Smooth muscle cell (in vitro differentiated cells): ENCODE results near the gene GTF2H3. TPM values are rescaled to one million over a fixed set of nuclear protein-coding genes. Genes with fewer than 3 reads are reported as not detected.

Experiments
- DNase-seq: peaks from one replicate; lab custom pipeline; 2025; ENCODE audit not compliant: unreplicated experiment; lab: John Stamatoyannopoulos, UW
- H2AFZ ChIP-seq: fragments of 200-600 bp; sonication (generic); 2 replicates; pipeline ENCODE4 v1.6.0; 2016; ENCODE audit warnings: antibody characterized with exemption, low read depth, mild to moderate bottlenecking
- H3F3A ChIP-seq: fragments of 200-600 bp; sonication (generic); 2 replicates; pipeline ENCODE4 v1.6.0; 2017; ENCODE audit warnings: antibody characterized with exemption, low read depth
- H3K27ac ChIP-seq: fragments of 200-600 bp; sonication (generic); 2 replicates; pipeline ENCODE4 v1.5.1; 2016; ENCODE audit warnings: low read depth, mild to moderate bottlenecking
- H3K27me3 ChIP-seq: fragments of 200-600 bp; sonication (generic); 2 replicates; pipeline ENCODE4 v1.6.1; 2016; ENCODE audit warnings: low read depth, mild to moderate bottlenecking
- H3K36me3 ChIP-seq: fragments of 200-600 bp; sonication (generic); 2 replicates; pipeline ENCODE4 v1.5.1; 2016; ENCODE audit warnings: low read depth
- H3K4me1 ChIP-seq: fragments of 200-600 bp; sonication (generic); 2 replicates; pipeline ENCODE4 v1.5.1; 2016; ENCODE audit warnings: low read depth
- H3K4me2 ChIP-seq: fragments of 200-600 bp; sonication (generic); 2 replicates; pipeline ENCODE4 v1.6.0; 2016; ENCODE audit warnings: mild to moderate bottlenecking
- H3K4me3 ChIP-seq: fragments of 200-600 bp; sonication (generic); 2 replicates; pipeline ENCODE4 v1.5.1; 2016; ENCODE audit warnings: mild to moderate bottlenecking
- H3K79me2 ChIP-seq: fragments of 200-600 bp; sonication (generic); 2 replicates; pipeline ENCODE4 v1.6.0; 2016; ENCODE audit warnings: low read depth, mild to moderate bottlenecking
- H3K9ac ChIP-seq: fragments of 200-600 bp; sonication (generic); 2 replicates; pipeline ENCODE4 v1.6.0; 2016; ENCODE audit warnings: low read depth
- H3K9me3 ChIP-seq: fragments of 200-600 bp; sonication (generic); replicated peaks from 2 replicates; pipeline ENCODE4 v1.5.1; 2016; ENCODE audit warnings: low read depth
- H4K20me1 ChIP-seq: fragments of 200-600 bp; sonication (generic); 2 replicates; pipeline ENCODE4 v1.6.0; 2016; ENCODE audit warnings: low read depth
- WGBS: methylation state at CpG from one replicate; pipeline ENCODE4 v1.1.7; 2016; ENCODE audit warnings: low lambda C conversion rate; 5-methylcytosine and 5-hydroxymethylcytosine counted together
- polyA plus RNA-seq: library from polyadenylated mRNA; unstranded; fragments of >200 nt; fragmentation: Nextera tagmentation; extraction: Ambion mirVana; gene quantifications from 2 replicates; pipeline ENCODE4 v1.2.1, GENCODE V29; 2016
- total RNA-seq: library from RNA; depleted of rRNA; stranded (reverse); fragments of >200 nt; gene quantifications from 2 replicates; pipeline ENCODE4 v1.2.3, GENCODE V29; 2014
- TF ChIP-seq, protein P1 (sequence below): fragments of 200-600 bp; sonication (generic); IDR thresholded peaks from 2 replicates; pipeline ENCODE4 v1.5.1; 2017; ENCODE audit warnings: borderline replicate concordance, mild to moderate bottlenecking, antibody characterized with exemption; ENCODE audit not compliant: insufficient read depth, poor library complexity, severe bottlenecking

Gene GTF2H3
- total and polyA plus RNA-seq, 2 experiments from 2014 or later, result 10.8 to 43.2 TPM

DNA sequence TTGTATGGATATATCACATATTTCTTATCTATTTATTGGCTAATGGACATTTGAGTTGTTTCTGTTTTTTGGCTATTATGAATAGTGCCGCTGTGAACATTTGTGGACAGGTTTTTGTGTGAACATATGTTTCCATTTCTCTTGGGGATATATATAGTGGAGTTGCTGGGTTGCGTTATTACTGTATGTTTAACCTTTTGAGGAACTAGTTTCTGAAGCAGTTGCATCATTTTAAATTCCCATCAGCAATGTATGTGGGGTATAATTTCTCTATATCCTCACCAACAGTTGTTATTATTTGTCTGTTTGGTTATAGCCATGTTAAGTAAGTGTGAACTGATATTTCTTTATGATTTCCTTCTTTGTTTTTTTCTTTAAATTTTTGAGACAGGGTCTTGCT lies 48.0 kb downstream of the GTF2H3 start:
- no peaks in the 10 kb centered on the region for H3K36me3 ChIP-seq
- TF ChIP-seq, protein P1, sequence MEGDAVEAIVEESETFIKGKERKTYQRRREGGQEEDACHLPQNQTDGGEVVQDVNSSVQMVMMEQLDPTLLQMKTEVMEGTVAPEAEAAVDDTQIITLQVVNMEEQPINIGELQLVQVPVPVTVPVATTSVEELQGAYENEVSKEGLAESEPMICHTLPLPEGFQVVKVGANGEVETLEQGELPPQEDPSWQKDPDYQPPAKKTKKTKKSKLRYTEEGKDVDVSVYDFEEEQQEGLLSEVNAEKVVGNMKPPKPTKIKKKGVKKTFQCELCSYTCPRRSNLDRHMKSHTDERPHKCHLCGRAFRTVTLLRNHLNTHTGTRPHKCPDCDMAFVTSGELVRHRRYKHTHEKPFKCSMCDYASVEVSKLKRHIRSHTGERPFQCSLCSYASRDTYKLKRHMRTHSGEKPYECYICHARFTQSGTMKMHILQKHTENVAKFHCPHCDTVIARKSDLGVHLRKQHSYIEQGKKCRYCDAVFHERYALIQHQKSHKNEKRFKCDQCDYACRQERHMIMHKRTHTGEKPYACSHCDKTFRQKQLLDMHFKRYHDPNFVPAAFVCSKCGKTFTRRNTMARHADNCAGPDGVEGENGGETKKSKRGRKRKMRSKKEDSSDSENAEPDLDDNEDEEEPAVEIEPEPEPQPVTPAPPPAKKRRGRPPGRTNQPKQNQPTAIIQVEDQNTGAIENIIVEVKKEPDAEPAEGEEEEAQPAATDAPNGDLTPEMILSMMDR, result no peak
- no peaks in the 10 kb centered on the region for H3K27me3 ChIP-seq
- no peak overlapping the region for H3K4me3 ChIP-seq
- H3F3A ChIP-seq, result no peaks in the 10 kb centered on the region
- no peaks in the 10 kb centered on the region for H3K4me1 ChIP-seq
- no peaks in the 10 kb centered on the region for H4K20me1 ChIP-seq
- H3K9me3 ChIP-seq, result no peaks in the 10 kb centered on the region
- no peaks in the 10 kb centered on the region for H3K79me2 ChIP-seq
- no peak for DNase-seq
- no peak overlapping the region for H2AFZ ChIP-seq
- no peak overlapping the region for H3K27ac ChIP-seq
- no peak overlapping the region for H3K4me2 ChIP-seq
- H3K9ac ChIP-seq, result no peak overlapping the region
- 97% methylated on average over 2 of the region's 2 CpGs for WGBS

DNA sequence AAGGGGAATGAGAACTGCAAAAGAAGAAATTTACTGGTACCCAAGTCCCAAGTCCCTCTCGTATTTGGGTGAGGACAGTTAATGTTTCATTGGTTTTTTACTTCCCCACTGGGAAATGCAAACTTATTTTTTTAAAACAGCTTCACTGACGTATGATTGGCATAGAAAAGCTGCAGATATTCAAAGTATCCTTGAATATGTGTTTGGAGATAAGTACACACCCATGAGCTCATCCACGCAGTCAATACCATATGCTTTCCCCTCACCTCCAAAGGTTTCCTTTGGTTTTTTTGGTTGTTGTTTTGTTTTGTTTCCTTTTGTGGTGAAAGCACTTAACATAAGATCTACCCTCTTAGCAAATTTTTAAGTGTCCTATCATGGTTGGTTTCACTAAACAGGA lies 50.3 kb downstream of the GTF2H3 start:
- H3K4me3 ChIP-seq, result no peak overlapping the region
- H3K79me2 ChIP-seq, result no peaks in the 10 kb centered on the region
- H3K4me2 ChIP-seq, result no peak overlapping the region
- no peak for DNase-seq
- H3K9ac ChIP-seq, result no peak overlapping the region
- no peaks in the 10 kb centered on the region for H3K4me1 ChIP-seq
- H3K36me3 ChIP-seq, result no peaks in the 10 kb centered on the region
- H4K20me1 ChIP-seq, result no peaks in the 10 kb centered on the region
- H3K27ac ChIP-seq, result no peak overlapping the region
- H3K27me3 ChIP-seq, result no peaks in the 10 kb centered on the region
- TF ChIP-seq, protein P1, result no peak
- H3F3A ChIP-seq, result no peaks in the 10 kb centered on the region
- no peaks in the 10 kb centered on the region for H3K9me3 ChIP-seq
- WGBS, result 93% methylated on average over 3 of the region's 3 CpGs
- no peak overlapping the region for H2AFZ ChIP-seq

DNA sequence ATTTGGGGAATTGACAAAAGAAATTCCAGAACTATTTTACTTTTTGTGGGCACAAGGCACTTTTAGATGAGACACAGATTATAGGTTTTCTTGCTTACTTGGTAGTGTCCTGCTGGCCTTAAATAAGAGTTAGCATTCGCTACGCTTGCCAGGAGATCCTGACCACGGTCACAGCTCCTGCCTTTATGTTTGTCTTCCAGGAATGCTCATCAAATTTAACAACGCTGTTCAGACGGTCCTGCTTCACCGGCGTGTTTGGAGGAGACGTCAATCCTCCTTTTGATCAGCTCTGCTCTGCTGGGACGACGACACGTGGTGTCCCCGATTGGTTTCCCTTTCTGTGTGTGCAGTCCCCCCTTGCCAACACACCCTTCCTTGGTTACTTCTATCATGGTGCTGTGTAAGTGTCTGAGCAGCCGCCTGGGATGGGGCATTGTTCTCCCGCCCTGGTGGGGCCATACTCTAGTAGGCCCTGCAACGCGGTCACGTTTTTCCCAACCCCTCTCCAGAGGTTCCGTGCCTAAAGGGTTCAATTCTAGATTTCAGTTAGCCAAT lies 53.1 kb downstream of the GTF2H3 start:
- TF ChIP-seq, protein P1, result no peak
- Histone ChIP-seq H3K9me3 (no peaks in the 10 kb centered on the region), H3K9ac (no peak overlapping the region), H3K4me3 (no peak overlapping the region), H3K36me3 (no peaks in the 10 kb centered on the region), H2AFZ (no peak overlapping the region), H3K27me3 (no peaks in the 10 kb centered on the region), H3K4me1 (no peaks in the 10 kb centered on the region), H3F3A (no peaks in the 10 kb centered on the region), H3K4me2 (no peak overlapping the region), H3K27ac (no peak overlapping the region), H4K20me1 (no peaks in the 10 kb centered on the region), H3K79me2 (no peaks in the 10 kb centered on the region)
- DNase-seq, result no peak
- 94% methylated on average over 18 of the region's 18 CpGs for WGBS

DNA sequence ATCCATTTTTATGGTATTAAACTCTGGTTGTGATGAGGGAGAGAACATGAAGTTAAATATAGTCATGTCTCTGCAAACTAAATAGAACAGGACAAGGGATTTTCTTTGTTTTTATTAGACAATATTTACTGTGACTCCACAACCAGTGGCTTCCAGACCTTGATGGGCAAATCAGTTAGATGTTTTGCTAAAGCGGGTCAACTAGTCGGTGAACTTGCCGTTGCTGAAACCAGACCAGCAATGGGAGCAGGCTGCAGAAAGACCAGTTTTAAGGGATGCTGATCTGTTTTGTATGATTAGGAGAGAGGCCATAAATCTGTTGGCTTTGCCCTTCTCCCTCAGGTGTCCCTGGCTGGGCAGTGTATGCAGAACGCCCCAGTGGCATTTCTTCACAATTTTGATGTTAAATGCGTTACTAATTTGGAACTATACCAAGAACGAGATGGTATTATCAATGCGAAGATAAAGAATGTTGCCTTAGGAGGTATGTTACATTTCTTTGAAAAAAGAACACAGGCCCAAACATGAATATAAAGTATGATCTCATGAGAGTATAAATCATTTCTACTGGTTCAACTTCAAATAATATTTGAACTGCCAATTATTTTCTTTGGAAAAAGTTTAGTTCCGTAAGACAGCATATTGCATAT lies 56.7 kb downstream of the GTF2H3 start:
- Histone ChIP-seq H3K4me3 (no peak overlapping the region), H3K9ac (no peak overlapping the region), H3K79me2 (no peaks in the 10 kb centered on the region), H3K4me1 (no peaks in the 10 kb centered on the region), H3K36me3 (no peaks in the 10 kb centered on the region), H4K20me1 (no peaks in the 10 kb centered on the region), H3K4me2 (no peak overlapping the region), H3F3A (no peaks in the 10 kb centered on the region), H3K27ac (no peak overlapping the region), H2AFZ (no peak overlapping the region), H3K9me3 (no peaks in the 10 kb centered on the region), H3K27me3 (no peaks in the 10 kb centered on the region)
- DNase-seq, result no peak
- 94% methylated on average over 8 of the region's 8 CpGs for WGBS
- TF ChIP-seq, protein P1, result no peak
